GM19397 (cell line): Measurements from ENCODE around the gene NMRK2.
"Not testable (repeated sequence)": the region's sequence is repeated elsewhere in the genome, so short reads cannot be mapped to it uniquely, and the experiment has no call there.

Experiments used
- ATAC-seq: cut with Tn5 transposase; IDR thresholded peaks from one replicate; pipeline ENCODE4 v1.9.1; 2021; ENCODE audit warnings: mild to moderate bottlenecking, moderate library complexity; ENCODE audit not compliant: unreplicated experiment

Gene NMRK2, protein sequence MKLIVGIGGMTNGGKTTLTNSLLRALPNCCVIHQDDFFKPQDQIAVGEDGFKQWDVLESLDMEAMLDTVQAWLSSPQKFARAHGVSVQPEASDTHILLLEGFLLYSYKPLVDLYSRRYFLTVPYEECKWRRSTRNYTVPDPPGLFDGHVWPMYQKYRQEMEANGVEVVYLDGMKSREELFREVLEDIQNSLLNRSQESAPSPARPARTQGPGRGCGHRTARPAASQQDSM

DNA sequence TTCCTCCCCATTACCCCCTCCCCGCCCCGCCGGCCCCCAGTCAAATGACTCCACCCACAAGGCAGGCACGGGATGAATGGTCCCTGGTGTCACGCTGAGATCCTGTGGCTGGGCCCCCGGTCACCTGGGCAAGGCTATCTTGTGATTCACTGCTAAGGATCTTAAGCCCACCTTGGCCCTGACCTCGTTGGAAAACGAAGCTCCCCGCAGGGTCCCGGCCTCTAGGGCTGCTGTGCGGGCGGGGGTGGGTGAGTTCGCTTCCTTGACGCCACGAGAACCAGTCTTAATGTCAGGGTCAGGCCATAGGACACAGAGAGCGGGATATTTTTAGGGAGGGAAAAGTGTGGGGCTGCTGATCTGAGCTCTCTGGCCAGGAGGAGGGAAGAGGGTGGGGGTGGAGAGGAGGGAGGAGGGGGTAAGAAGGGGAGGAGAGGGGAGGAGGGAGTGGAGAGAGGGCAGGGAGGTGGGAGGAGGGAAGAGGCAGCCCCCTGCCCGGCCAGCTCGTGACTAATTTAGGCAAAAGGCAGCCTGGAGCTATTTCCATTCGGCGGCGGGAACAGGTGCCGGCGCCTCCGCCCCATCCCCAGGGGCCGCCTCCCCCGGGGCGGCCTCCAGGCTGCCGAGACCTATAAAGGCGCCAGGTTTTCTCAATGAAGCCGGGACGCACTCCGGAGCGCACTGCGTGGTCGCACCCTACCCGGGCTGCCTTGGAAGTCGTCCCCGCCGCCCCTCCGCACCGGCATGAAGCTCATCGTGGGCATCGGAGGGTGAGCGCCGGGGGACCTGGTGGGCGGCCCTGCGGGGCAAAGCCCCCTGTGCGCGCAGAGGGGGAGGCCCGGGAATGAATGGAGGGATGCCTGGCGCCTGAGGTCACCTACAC lies at the start of gene NMRK2:
TSS of gene NMRK2 (plus strand) at position 139 of the 880 bp plus-strand sequence. CDS start at position 742, 603 bp downstream.
- ATAC-seq, result no peak

DNA sequence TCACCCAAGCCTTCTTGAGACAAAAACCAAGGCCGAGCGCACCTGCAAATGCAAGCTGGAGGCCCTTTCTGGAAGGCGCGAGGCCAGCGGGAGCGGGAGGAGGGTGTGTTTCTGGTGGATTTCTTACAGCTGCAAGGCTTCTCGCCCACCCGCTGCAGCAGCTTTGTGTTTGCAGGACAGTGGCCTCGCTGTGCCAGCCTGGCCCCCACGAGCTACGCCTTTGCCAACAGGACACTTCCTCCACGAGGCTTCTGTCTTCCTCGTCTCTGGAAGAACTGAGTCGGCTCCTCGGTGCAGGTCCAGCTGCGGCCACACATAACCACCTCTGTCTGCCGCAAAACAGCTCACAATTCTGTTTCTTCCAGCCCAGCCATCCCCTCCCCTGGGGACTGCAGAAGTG lies 42.3 kb upstream of the NMRK2 start:
- no peak for ATAC-seq

DNA sequence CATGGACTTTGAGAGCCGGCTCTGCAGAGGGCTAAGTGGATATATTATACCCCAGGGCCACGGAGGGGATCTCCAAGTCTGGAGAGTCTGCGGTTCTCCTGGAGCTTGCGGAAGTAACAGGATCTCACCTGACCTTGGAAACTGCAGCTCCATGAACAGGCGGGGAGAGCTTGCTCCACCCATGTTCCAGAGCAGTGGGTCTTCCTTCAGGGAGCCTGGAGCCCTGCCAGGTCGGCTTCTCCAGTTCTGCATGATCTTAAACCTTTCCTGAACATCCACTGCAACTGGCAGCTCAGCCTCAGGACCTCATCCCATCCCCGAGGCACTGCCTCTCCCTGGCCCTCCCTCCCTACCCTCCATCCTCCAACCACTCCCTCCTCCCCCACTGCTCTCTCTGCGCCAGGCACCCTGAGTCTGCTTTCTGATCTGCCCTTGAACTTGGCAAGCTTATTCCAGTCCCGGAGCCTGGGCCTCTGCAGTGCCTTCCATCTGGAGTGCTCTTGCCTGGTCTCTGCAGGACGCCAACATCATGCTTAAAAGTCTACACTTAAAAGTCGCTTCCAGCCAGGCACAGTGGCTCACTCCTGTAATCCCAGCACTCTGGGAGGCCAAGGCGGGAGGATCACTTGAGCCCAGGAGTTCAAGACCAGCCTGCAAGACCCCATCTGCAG lies 39.2 kb upstream of the NMRK2 start:
- no peak for ATAC-seq

DNA sequence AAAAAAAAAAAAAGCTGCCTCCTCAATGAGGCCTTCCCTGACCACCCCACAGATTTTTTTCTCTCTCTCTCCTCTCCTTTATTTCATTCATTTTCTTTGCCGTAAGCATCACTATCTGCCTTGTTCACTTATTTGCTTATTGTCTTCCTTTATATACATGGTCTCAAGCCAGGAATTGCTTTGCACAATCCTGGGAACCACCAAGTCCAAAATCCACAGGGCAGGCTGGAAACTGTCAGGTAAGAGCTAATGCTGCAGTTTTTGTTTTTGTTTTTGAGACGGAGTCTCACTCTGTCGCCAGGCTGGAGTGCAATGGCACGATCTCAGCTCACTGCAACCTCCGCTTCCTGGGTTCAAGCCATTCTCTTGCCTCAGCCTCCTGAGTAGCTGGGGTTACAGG lies 37.9 kb upstream of the NMRK2 start:
- not testable (repeated sequence) for ATAC-seq

DNA sequence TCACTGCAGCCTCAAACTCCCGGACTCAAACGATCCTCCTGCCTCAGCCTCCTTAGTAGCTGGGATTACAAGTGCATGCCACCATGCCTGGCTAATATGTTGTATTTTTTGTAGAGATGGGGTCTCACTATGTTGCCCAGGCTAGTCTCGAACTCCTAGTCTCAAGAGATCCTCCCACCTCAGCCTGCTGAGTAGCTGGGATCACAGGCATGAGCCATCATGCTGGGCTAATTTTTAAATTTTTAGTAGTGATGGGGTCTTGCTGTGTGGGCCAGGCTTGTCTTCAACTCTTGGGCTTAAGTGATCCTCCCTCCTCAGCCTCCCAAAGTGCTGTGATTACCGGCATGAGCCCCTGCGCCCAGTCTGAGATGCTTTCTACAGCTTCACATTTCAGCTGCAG lies 37.1 kb upstream of the NMRK2 start:
- no peak for ATAC-seq

DNA sequence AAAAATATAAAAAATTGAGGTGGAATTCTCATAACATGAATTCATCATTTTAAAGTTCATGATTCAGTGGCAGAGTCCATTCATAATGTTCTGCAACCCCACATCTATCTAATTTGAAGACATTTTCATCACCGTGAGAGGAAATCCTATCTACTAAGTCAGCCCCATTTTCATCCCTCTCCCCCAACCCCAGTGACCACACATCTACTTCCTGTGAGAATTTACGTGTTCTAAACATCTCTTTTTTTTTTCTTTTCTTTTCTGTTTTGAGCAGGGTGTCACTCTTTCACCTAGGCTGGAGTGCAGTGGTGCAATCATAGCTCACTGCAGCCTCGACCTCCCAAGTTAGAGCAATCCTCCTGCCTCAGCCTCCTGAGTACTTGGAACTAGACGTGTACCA lies 34.9 kb upstream of the NMRK2 start:
- ATAC-seq, result no peak

DNA sequence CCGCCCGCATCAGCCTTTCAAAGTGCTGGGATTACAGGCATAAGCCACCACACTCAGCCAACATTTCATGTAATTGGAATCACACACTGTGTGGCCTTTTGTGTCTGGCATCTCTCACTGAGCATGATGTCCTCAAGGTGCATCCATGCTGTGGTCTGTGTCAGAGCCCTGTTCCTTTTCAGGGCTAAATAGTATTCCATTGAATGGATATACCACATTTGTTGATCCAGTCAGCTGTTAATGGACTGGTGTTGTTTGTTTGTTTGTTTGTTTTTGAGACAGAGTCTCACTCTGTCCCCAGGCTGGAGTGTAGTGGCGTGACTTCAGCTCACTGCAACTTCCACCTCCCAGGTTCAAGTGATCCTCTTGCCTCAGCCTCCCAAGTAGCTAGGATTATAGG lies 34.4 kb upstream of the NMRK2 start:
- ATAC-seq, result no peak

DNA sequence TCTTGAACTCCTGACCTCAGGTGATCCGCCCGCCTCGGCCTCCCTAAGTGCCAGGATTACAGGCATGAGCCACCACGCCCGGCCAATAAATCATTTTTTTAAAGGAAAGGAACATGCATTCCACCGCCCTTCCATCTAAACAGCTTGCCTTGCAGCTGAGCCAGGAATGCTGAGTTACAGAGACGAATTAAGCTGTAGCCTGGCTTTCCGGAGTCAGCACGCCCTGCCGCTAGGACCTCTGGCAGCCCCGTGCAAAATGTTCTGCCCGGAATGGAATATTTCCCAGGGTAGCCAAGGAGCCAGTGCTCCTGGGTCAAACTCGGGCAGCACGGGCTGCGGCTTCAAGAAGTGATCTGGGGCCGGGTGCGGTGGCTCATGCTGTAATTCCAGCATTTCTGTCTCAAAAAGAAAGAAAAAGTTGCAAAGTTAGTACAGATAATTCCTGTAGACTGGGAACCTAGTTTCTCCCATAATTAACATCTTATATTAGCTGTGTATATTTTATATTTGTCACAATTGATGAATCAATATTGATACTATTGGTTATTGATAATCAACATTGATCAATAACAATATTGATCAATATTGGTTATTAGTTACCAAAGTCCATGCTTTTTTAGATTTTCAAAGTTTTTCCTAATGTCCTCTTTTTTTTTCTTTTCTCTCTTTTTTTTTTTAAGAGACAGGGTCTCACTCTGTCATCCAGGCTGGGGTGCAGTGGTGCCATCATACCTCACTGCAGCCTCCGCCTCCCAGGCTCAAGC lies 33.2 kb upstream of the NMRK2 start:
- ATAC-seq, result no peak

DNA sequence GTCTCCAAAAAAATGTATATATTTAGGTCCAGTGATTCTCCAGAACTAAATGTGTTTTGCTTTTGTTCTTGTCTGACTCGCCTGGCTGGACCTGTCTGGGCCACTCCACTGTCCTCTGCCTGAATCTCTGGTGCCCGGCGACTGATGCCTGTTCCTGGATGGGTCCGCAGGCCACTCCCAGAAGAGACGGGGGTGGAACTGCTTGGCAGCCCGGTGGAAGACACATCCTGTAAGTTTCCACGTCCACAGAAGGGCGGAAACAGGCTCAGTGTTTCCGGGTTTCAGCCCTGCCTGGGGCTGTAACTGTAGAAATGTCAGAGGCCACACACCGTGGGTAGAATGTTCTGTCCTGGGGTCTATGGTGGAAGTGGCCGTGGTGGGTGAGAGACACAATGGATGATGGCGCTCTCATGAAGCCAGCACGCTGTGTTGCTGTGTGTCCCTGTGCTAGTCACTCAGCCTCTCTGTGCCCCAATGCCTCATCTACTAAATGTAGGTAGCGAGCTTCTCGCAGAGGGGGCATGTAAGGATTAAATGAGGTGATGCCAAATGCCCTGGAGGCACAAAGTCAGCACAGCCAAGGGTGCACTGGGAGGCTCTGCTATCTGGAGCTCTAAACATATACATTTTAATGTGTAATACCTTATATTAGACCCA lies 30.4 kb upstream of the NMRK2 start:
- ATAC-seq, result no peak

DNA sequence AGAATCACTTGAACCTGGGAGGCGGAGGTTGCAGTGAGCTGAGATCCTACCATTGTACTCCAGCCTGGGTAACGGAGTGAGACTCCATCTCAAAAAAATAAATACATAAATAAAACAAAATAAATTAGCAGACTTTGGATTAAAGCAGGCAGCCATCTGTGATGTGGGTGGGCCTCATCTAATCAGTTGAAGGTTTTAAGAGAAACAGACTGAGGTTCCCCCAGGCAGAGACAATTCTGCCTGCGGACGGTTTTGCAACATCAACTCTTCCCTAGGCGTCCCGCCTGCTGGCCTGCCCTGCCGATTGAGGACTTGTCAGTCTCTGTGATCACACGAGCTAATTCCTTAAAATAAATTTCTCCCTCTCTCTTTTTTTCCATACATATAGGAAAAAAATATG lies 28.6 kb upstream of the NMRK2 start:
- ATAC-seq, result no peak

DNA sequence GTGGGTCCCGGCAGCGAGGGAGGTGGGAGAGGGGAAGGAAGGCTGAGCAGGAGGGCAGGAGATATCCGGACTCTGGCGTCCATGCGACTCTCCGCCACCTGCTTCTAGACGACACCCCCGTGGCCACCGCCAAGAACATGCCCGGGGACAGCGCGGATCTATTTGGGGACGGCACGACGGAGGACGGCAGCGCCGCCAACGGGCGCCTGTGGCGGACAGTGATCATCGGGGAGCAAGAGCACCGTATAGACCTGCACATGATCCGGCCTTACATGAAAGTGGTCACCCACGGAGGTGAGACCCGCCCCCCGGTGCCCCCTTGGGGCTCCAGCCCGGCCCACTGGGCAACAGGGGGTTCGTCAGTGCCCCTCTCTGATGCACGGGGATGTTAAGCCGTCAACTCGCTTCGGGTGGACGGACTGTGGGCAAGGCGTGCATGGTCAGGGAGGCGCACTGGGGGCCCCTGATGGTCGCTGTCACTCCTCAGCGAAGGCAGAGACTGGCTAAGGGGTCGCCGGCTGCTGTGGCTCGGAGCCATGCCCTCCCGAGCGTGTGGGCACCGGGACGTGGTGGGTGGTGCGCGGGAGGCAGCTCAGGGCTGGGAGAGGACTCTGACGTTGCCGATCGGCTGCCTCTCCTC lies 25.1 kb upstream of the NMRK2 start:
- ATAC-seq, result no peak

DNA sequence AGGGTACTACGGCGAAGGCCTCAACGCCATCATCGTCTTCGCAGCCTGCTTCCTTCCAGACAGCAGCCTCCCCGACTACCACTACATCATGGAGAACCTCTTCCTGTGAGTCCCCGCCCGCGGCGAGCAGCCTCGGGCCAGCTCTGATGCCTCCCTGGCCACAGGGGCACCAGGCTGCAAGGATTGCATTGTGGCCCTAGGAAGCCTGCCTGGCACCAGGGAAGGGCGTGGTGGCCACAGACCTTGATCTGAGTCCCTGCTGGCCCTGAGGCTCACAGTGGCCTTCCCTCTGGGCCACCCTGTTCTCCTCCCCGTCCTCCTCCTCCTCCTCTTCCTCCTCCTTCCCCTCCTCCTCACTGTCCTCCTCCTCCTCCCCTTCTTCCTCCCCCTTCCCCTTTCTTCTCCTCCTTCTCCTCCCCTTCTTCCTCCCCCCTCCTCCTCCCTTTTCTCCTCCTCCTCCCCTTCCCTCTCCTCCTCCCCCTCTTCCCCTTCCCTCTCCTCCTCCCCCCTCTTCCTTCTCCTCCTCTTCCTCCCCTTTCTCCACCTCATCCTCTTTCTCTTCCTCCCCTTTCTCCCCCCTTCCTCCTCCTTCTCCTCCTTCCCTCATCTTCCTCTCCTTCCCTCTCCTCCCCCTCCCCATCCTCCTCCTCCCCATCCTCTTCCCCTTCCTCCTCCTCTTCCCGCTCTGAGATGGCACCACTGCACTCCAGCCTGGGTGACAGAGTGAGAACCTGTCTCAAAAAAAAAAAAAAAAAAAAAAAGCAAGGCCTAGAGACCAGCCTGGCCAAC lies 24.4 kb upstream of the NMRK2 start:
- no peak for ATAC-seq

DNA sequence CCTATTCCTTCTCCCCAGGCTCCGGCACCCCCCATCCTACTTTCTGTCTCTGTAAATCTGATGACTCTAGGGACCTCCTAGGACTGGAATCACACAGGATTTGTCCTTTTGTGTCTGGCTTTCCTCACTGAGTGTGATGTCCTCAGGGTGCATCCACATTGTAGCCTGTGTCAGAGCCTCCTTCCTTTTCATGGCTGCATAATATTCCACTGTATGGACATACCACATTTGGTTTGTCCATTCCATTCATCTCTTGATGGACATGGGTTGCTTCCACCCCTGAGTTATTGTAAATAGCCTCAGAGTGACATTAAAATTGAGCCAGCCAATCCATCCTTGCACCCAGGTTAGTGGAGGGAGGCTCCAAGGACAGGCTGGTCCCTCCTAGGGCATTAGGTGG lies 22.8 kb upstream of the NMRK2 start:
- ATAC-seq, result no peak

DNA sequence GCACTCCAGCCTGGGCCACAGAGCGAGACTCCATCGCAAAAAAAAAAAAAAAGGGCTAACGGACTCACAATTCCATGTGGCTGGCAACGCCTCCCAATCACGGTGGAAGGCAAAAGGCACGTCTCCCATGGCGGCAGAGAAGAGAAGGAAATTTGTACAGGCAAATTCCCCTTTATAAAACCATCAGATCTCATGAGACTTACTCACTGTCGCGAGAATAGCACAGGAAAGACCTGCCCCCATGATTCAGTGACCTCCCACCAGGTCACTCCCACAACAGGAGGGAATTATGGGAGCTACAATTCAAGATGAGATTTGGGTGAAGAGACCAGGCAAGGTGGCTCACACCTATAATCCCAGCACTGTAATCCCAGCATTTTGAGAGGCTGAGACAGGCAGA lies 18.7 kb upstream of the NMRK2 start:
- no peak for ATAC-seq

DNA sequence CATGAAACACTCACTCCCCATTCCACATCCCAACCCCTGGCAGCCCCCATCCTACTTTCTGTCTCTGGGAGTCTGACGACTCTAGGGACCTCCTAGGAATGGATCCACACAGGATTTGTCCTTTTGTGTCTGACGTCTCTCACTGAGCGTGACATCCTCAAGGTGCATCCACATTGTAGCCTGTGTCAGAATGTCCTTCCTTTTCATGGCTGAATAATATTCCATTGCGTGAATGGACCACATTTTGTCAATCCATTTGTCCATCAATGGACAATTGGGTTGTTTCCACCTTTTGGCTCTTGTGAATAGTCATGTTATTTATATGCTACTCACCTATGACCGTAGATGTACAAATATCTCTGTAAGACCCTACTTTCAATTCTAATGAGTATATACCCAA lies 16.8 kb upstream of the NMRK2 start:
- ATAC-seq, result no peak

DNA sequence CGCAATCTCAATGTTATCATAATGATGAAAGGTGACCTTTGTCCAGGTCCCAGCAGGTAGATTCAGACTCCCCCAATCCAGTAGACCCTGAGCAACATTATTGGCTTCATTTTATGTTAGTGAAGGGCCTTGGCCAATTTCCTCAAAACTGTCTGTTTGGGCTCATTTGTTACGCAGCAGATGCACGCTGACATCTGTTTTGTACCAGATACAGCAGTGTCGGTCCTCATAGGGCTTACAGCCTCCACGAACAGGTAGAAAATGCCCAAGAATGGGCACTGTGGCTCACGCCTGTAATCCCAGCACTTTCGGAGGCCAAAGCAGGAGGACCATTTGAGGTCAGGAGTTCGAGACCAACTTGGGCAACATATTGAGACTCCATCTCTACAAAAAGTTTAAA lies 13.1 kb upstream of the NMRK2 start:
- ATAC-seq, result no peak

DNA sequence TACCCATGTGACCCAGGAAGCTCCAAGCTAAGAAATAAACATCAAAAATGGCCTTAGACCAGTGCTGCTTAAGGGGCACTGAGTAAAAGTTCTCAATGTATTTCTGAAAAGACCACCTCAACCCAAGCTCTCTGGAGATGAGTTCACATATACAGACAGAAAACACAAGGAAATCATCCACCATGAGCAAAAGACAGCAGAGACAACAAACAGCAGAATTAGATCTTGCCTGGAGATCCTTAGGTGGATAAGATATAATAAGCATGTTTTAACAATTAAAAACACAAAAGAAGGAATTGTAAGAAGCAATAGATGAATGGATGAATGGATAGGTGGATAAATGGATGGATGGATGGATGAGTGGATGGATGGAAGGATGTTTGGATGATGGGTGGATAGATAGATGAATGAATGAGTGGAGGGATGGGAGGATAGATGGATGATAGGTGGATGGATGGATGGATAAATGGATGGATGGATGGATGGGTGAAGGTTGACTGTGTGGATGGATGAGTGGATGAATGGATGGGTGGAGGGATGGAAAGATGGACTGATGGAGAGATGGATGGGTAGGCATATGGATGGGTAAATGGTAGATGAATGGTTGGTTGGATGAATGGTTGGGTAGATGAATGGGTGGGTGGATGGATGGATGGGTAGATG lies 9.6 kb upstream of the NMRK2 start:
- ATAC-seq, result no peak

DNA sequence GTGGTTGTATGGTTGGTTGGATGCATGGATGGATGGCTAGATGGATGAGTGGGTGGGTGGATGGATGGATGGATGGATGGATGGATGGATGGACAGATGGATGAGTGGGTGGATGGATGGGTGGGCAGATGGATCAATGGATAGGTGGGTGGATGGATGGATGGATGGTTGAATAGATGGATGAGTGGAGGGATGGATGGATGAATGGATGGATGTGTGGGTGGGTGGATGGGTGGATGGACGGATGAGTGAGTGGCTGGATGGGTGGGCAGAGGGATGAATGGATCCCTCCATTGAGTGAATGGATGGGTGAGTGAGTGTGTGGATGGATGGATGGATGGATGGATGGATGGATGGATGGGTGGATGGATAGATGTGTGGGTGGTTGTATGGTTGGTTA lies 9.0 kb upstream of the NMRK2 start:
- no peak for ATAC-seq

DNA sequence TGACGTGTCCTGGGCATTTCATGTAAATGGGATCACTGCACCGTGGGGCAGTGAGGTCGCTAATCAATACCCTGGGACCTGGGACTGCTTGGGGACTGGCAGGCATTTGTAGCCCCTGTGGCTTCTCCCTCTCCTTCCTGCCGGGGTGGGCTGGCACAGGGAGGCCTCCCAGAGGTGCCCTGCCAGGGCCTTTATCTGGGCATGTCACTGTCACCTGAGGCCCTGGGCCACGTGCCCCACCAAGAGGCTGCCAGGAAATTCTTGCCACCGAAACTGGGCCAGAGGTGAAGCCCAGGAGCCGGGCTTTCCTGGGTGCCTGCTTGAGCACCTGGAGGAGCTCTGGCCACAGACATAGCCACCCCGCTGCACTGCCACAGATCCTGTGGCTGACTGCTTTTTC lies 1.8 kb upstream of the NMRK2 start:
- no peak for ATAC-seq
